Measurements from ENCODE around the gene WHRN. TPM values are rescaled to one million over a fixed set of nuclear protein-coding genes. Genes with fewer than 3 reads are reported as not detected.

The WHRN gene
- total and polyA plus RNA-seq, 9 of the 15 experiments (the other 6 are each of a cell fraction or from before 2014, with no cell fraction given) = 0.31 to 14.1 (median 3.0) TPM

- H3K36me3 ChIP-seq (ENCODE audit: control insufficient read depth, insufficient read depth, low read length) = peaks cover 14% of the 10 kb centered on the region
- BruUV-seq (replicated peaks) = no TSS peak
- no peak for FAIRE-seq
- no peaks in the 10 kb centered on the region for H3K27me3 ChIP-seq (ENCODE audit: control insufficient read depth in 2 of 2, insufficient read depth in 2 of 2, low read length in 2 of 2)
- H3K4me1 ChIP-seq (replicated peaks in 1 of 2; ENCODE audit: control insufficient read depth in 2 of 2, insufficient read depth in 2 of 2, low read length in 2 of 2) = peaks cover 16 to 31% of the 10 kb centered on the region in 2 experiments; a peak in 4 of 5 replicates
- no peaks in the 10 kb centered on the region for H3K9me1 ChIP-seq (ENCODE audit: control insufficient read depth, insufficient read depth, low read length)
- no peak overlapping the region for H3K4me2 ChIP-seq (ENCODE audit: insufficient read depth, low read length)
- no peaks in the 10 kb centered on the region for H3K9me3 ChIP-seq (replicated peaks; ENCODE audit: control insufficient read depth, insufficient read depth, low read depth, low read length)
- WGBS (ENCODE audit: insufficient coverage, low coverage, missing lambda C conversion rate) = 56% methylated on average over 4 of the region's 4 CpGs
- in situ Hi-C loops (cut with MboI) = no loop called here
- H3K9ac ChIP-seq (ENCODE audit: insufficient read depth in 1 of 2, low read depth in 2 of 2, low read length in 2 of 2) = no peak overlapping the region
- ChIA-PET POLR2A (interaction anchor here (0.6 to 1.4 kb wide), 2 partner anchors 8 to 131 kb away, joined by 3 to 7 read pairs; no protein-coding TSS in a partner anchor), CTCF (ENCODE audit: low intra/inter-chr PET ratio) (no interaction called here)
- no peak for TF ChIP-seq ZNF134 (CRISPR knock-in tag; conservative IDR thresholded peaks at IDR 0.05)
- H3K79me2 ChIP-seq (ENCODE audit: control insufficient read depth, insufficient read depth, low read length) = peaks cover 44% of the 10 kb centered on the region
- no peak overlapping the region for H3K27ac ChIP-seq (ENCODE audit: extremely low read depth, low read depth, low read length)
- intact Hi-C loops (cut with micrococcal nuclease) = no loop called here
- no peak overlapping the region for H3K4me3 ChIP-seq
- H4K20me1 ChIP-seq (replicated peaks; ENCODE audit: control insufficient read depth, insufficient read depth, low read length) = no peaks in the 10 kb centered on the region
- H2AFZ ChIP-seq (ENCODE audit: low read depth, low read length) = no peak overlapping the region
- DNase-seq (ENCODE audit: extremely low read depth in 1 of 4, low spot score in 3 of 4) = no peak
- no peak for ATAC-seq
Measured at GRCh38 chr9:114496011-114496410, 9.3 kb downstream of the WHRN start.

GRCh38 chr9:114494776-114495569 lies 10.3 kb downstream of the WHRN start:
- no peaks in the 10 kb centered on the region for H3K9me3 ChIP-seq (replicated peaks; ENCODE audit: control insufficient read depth, insufficient read depth, low read depth, low read length)
- H3K27ac ChIP-seq (ENCODE audit: extremely low read depth, low read depth, low read length) = no peak overlapping the region
- no peaks in the 10 kb centered on the region for H4K20me1 ChIP-seq (replicated peaks; ENCODE audit: control insufficient read depth, insufficient read depth, low read length)
- peak overlapping the region; percentile 11; the same call in 1 of the 2 replicates for H2AFZ ChIP-seq (ENCODE audit: low read depth, low read length)
- in situ Hi-C loops (cut with MboI) (no loop called here), intact Hi-C loops (cut with micrococcal nuclease) (no loop called here)
- H3K4me2 ChIP-seq (ENCODE audit: insufficient read depth, low read length) = peak overlapping the region; percentile 67
- H3K9me1 ChIP-seq (ENCODE audit: control insufficient read depth, insufficient read depth, low read length) = no peaks in the 10 kb centered on the region
- peak overlapping the region in 1 of 2 experiments; percentile 60; a peak in 2 of 4 replicates for H3K9ac ChIP-seq (ENCODE audit: insufficient read depth in 1 of 2, low read depth in 2 of 2, low read length in 2 of 2)
- peaks cover 36% of the 10 kb centered on the region for H3K79me2 ChIP-seq (ENCODE audit: control insufficient read depth, insufficient read depth, low read length)
- H3K36me3 ChIP-seq (ENCODE audit: control insufficient read depth, insufficient read depth, low read length) = peaks cover 11% of the 10 kb centered on the region
- peaks cover 17 to 25% of the 10 kb centered on the region in 2 experiments; a peak in 4 of 5 replicates for H3K4me1 ChIP-seq (replicated peaks in 1 of 2; ENCODE audit: control insufficient read depth in 2 of 2, insufficient read depth in 2 of 2, low read length in 2 of 2)
- 34% methylated on average over 12 of the region's 12 CpGs for WGBS (ENCODE audit: insufficient coverage, low coverage, missing lambda C conversion rate)
- ATAC-seq (peak; percentile 75), FAIRE-seq (no peak), DNase-seq (ENCODE audit: extremely low read depth in 1 of 4, low spot score in 3 of 4) (peak in 2 of 4 experiments; percentile 33 to 51)
- no TSS peak for BruUV-seq (replicated peaks)
- ChIA-PET CTCF (ENCODE audit: low intra/inter-chr PET ratio) (no interaction called here), POLR2A (interaction anchor here (1.4 kb wide), 1 partner anchor 9 kb away, joined by 7 read pairs; no protein-coding TSS in a partner anchor)
- H3K4me3 ChIP-seq = no peak overlapping the region
- no peaks in the 10 kb centered on the region for H3K27me3 ChIP-seq (ENCODE audit: control insufficient read depth in 2 of 2, insufficient read depth in 2 of 2, low read length in 2 of 2)
- TF ChIP-seq SUPT5H (IDR thresholded peaks at IDR 0.05) = no peak
- TF ChIP-seq YY1 (IDR thresholded peaks at IDR 0.05; ENCODE audit: borderline replicate concordance in 1 of 3, control insufficient read depth in 1 of 3, extremely low read depth in 1 of 3, insufficient read depth in 3 of 3, insufficient read length in 1 of 3, insufficient replicate concordance in 2 of 3, low read depth in 1 of 3, low read length in 2 of 3) = no peak
- 0 out of 4 replicates have a peak, but pooled peaks of 1 of the 2 experiments have one; percentile 11 for TF ChIP-seq FOXK2 (conservative IDR thresholded peaks at IDR 0.05 in 1 of 2, IDR thresholded peaks at IDR 0.05 in 1 of 2; ENCODE audit: low read depth in 2 of 2)

Data from K562 (cell line).